SK-N-SH (cell line): Measurements from ENCODE around the gene SPECC1L.

Experiments
- EP300 ChIP-seq, 2 experiments: IDR thresholded peaks; 2 replicates each; pipeline versions ENCODE4 v1.4.0 to v1.6.1; 2012; ENCODE audit warnings: borderline replicate concordance in 1 of 2, low read depth in 1 of 2, low read length in 1 of 2
- EZH2phosphoT487 ChIP-seq: fragments of 200-600 bp; sonication (generic); IDR thresholded peaks from 2 replicates; pipeline ENCODE4 v1.6.1; 2017; ENCODE audit warnings: low read depth, mixed run types, mild to moderate bottlenecking, antibody characterized with exemption, moderate library complexity, borderline replicate concordance
- FOXM1 ChIP-seq: IDR thresholded peaks from 2 replicates; pipeline ENCODE4 v1.4.0; 2012; ENCODE audit warnings: low read depth, mild to moderate bottlenecking
- GABPA ChIP-seq: IDR thresholded peaks from 2 replicates; pipeline ENCODE4 v1.4.0; 2012; ENCODE audit warnings: low read depth, mild to moderate bottlenecking
- MEF2A ChIP-seq: IDR thresholded peaks from 2 replicates; pipeline ENCODE4 v1.4.0; 2012; ENCODE audit warnings: low read depth, borderline replicate concordance
- MXI1 ChIP-seq: IDR thresholded peaks from 2 replicates; pipeline ENCODE4 v1.6.1; 2012; ENCODE audit warnings: mild to moderate bottlenecking, low read depth, low read length, improper control_type of control experiment
- NRF1 ChIP-seq: IDR thresholded peaks from 2 replicates; pipeline ENCODE4 v1.6.1; 2012; ENCODE audit warnings: low read depth, mild to moderate bottlenecking, low read length
- RFX5 ChIP-seq: IDR thresholded peaks from 2 replicates; pipeline ENCODE4 v1.6.1; 2012; ENCODE audit warnings: mild to moderate bottlenecking, improper control_type of control experiment, low read length
- SIN3A ChIP-seq: IDR thresholded peaks from 2 replicates; pipeline ENCODE4 v1.6.1; 2012; ENCODE audit warnings: low read depth, mild to moderate bottlenecking, low read length, moderate library complexity, borderline replicate concordance
- YY1 ChIP-seq: IDR thresholded peaks from 2 replicates; pipeline ENCODE4 v1.4.0; 2012; ENCODE audit warnings: low read depth, mild to moderate bottlenecking
- TF ChIP-seq, protein P1 (sequence below): fragments of 200-600 bp; sonication (generic); IDR thresholded peaks from 2 replicates; pipeline ENCODE4 v1.6.1; 2017; ENCODE audit warnings: antibody characterized with exemption, mild to moderate bottlenecking, moderate library complexity
- TF ChIP-seq, protein P2 (sequence below): IDR thresholded peaks from 2 replicates; pipeline ENCODE4 v1.6.1; 2012; ENCODE audit warnings: mild to moderate bottlenecking, low read depth, low read length, moderate library complexity

DNA sequence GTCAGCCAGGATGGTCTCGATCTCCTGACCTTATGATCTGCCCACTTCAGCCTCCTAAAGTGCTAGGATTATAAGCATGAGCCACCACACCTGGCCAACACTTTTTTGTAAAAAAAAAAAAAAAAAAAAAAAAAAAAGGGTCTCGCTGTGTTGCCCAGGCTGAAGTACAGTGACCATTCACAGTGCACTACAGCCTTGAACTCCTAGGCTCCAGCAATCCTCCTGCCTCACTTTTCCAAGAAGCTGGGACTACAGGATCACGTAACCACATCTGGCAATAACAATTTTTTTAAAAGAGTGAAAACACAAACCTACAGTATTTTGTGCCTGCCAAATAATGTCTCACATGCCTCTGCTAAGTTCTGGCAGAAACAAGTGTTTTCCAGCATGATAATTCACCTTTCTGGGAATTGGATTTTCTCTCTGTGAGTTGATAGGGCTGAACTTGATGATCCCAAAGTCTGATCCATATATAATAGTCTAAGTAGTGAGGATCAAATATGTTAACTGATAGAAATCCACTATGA lies 187.3 kb downstream of the SPECC1L start:
- TF ChIP-seq RFX5 (no peak), FOXM1 (no peak), SIN3A (no peak), YY1 (no peak), NRF1 (no peak), MXI1 (no peak), EZH2phosphoT487 (no peak), MEF2A (no peak), GABPA (no peak), EP300 (IDR thresholded peaks at IDR 0.05; ENCODE audit: borderline replicate concordance in 1 of 2, low read depth in 1 of 2, low read length in 1 of 2) (no peak)
- TF ChIP-seq, protein P1, sequence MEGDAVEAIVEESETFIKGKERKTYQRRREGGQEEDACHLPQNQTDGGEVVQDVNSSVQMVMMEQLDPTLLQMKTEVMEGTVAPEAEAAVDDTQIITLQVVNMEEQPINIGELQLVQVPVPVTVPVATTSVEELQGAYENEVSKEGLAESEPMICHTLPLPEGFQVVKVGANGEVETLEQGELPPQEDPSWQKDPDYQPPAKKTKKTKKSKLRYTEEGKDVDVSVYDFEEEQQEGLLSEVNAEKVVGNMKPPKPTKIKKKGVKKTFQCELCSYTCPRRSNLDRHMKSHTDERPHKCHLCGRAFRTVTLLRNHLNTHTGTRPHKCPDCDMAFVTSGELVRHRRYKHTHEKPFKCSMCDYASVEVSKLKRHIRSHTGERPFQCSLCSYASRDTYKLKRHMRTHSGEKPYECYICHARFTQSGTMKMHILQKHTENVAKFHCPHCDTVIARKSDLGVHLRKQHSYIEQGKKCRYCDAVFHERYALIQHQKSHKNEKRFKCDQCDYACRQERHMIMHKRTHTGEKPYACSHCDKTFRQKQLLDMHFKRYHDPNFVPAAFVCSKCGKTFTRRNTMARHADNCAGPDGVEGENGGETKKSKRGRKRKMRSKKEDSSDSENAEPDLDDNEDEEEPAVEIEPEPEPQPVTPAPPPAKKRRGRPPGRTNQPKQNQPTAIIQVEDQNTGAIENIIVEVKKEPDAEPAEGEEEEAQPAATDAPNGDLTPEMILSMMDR = no peak
- TF ChIP-seq, protein P2, sequence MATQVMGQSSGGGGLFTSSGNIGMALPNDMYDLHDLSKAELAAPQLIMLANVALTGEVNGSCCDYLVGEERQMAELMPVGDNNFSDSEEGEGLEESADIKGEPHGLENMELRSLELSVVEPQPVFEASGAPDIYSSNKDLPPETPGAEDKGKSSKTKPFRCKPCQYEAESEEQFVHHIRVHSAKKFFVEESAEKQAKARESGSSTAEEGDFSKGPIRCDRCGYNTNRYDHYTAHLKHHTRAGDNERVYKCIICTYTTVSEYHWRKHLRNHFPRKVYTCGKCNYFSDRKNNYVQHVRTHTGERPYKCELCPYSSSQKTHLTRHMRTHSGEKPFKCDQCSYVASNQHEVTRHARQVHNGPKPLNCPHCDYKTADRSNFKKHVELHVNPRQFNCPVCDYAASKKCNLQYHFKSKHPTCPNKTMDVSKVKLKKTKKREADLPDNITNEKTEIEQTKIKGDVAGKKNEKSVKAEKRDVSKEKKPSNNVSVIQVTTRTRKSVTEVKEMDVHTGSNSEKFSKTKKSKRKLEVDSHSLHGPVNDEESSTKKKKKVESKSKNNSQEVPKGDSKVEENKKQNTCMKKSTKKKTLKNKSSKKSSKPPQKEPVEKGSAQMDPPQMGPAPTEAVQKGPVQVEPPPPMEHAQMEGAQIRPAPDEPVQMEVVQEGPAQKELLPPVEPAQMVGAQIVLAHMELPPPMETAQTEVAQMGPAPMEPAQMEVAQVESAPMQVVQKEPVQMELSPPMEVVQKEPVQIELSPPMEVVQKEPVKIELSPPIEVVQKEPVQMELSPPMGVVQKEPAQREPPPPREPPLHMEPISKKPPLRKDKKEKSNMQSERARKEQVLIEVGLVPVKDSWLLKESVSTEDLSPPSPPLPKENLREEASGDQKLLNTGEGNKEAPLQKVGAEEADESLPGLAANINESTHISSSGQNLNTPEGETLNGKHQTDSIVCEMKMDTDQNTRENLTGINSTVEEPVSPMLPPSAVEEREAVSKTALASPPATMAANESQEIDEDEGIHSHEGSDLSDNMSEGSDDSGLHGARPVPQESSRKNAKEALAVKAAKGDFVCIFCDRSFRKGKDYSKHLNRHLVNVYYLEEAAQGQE = no peak
